Naive thymus-derived CD4-positive, alpha-beta T cell (primary cell): ENCODE measurements around the gene KCNH4. TPM values are rescaled to one million over a fixed set of nuclear protein-coding genes. Genes with fewer than 3 reads are reported as not detected.
A peak's percentile ranks its signal among the peaks of the same experiment; 100 is the strongest.
"Not testable (repeated sequence)": the region's sequence is repeated elsewhere in the genome, so short reads cannot be mapped to it uniquely, and the experiment has no call there.

Experiments used
- ATAC-seq: fragments of 150-1000 bp; cut with Tn5 transposase; 2 replicates; pipeline ENCODE4 v1.10.0; 2021; ENCODE audit warnings: mild to moderate bottlenecking, moderate library complexity
- CTCF ChIA-PET: fragments of 350-600 bp; sonication (Branson Sonifier 250); formaldehyde crosslinking; loops from one replicate; lab custom pipeline; 2021; ENCODE audit warnings: antibody characterized with exemption; lab: Charles Lee
- POLR2A ChIA-PET: fragments of 350-600 bp; sonication (Branson Sonifier 250); formaldehyde crosslinking; loops from one replicate; lab custom pipeline; 2021; ENCODE audit warnings: antibody characterized with exemption, inconsistent platforms; lab: Charles Lee
- DNase-seq, 9 donors: peaks; one replicate each; pipeline versions ENCODE4 v3.0.0 to v3.0.0-alpha.2; 2020 to 2022; ENCODE audit warnings: mixed read lengths in 1 of 9
- H3K27ac ChIP-seq: one replicate; pipeline ENCODE4 v1.7.0; 2013; ENCODE audit warnings: mild to moderate bottlenecking, low read depth, low read length, moderate library complexity
- H3K27me3 ChIP-seq, 2 donors: one replicate each; pipeline ENCODE4 v1.7.0; 2013; ENCODE audit warnings: low read length in 2 of 2, mild to moderate bottlenecking in 2 of 2, moderate library complexity in 2 of 2; ENCODE audit not compliant: control insufficient read depth in 2 of 2, insufficient read depth in 2 of 2
- H3K36me3 ChIP-seq, 3 experiments: 1 replicate in 2 of 3; 2 replicates in 1 of 3; pipeline ENCODE4 v1.7.0; 2013; ENCODE audit warnings: low read length in 3 of 3, mild to moderate bottlenecking in 3 of 3, moderate library complexity in 1 of 3; ENCODE audit not compliant: insufficient read depth in 3 of 3, control insufficient read depth in 2 of 3
- H3K4me1 ChIP-seq, 2 donors: one replicate each; pipeline ENCODE4 v1.7.0; 2013; ENCODE audit warnings: low read length in 2 of 2, mild to moderate bottlenecking in 2 of 2, moderate library complexity in 1 of 2; ENCODE audit not compliant: control insufficient read depth in 2 of 2, insufficient read depth in 2 of 2
- H3K4me3 ChIP-seq: 2 replicates; pipeline ENCODE4 v1.7.0; 2013; ENCODE audit warnings: mild to moderate bottlenecking, low read length
- H3K9me3 ChIP-seq, 3 experiments: 1 replicate in 2 of 3; 2 replicates in 1 of 3; pipeline ENCODE4 v1.7.0; 2013; ENCODE audit warnings: low read length in 3 of 3; ENCODE audit not compliant: control insufficient read depth in 2 of 3
- H3K27ac Mint-ChIP-seq, 9 donors: one replicate each; pipeline ENCODE4 v1.8.0; 2020 to 2022; ENCODE audit warnings: mixed read lengths in 9 of 9, mild to moderate bottlenecking in 8 of 9, moderate library complexity in 5 of 9, inconsistent platforms in 2 of 9
- H3K27me3 Mint-ChIP-seq, 5 donors: one replicate each; pipeline ENCODE4 v1.8.0; 2021 to 2022; ENCODE audit warnings: mixed read lengths in 5 of 5, mild to moderate bottlenecking in 1 of 5
- H3K36me3 Mint-ChIP-seq, 5 donors: one replicate each; pipeline ENCODE4 v1.8.0; 2020 to 2022; ENCODE audit warnings: mixed read lengths in 5 of 5, mild to moderate bottlenecking in 3 of 5, inconsistent platforms in 1 of 5
- H3K4me1 Mint-ChIP-seq, 7 donors: one replicate each; pipeline ENCODE4 v1.8.0; 2020 to 2022; ENCODE audit warnings: mixed read lengths in 7 of 7, mild to moderate bottlenecking in 3 of 7, inconsistent platforms in 1 of 7
- H3K4me3 Mint-ChIP-seq, 10 donors: one replicate each; pipeline ENCODE4 v1.8.0; 2020 to 2022; ENCODE audit warnings: mild to moderate bottlenecking in 10 of 10, mixed read lengths in 10 of 10, moderate library complexity in 6 of 10, inconsistent platforms in 2 of 10
- H3K9me3 Mint-ChIP-seq, 11 donors: one replicate each; pipeline ENCODE4 v1.8.0; 2020 to 2022; ENCODE audit warnings: mixed read lengths in 11 of 11, mild to moderate bottlenecking in 4 of 11, inconsistent platforms in 1 of 11, moderate library complexity in 1 of 11
- intact Hi-C, 2 donors: fragments of 100-400 bp; cut with micrococcal nuclease; formaldehyde crosslinking; loops; one replicate each; pipeline ENCODE4 v1.15.1; 2023
- polyA plus RNA-seq, 2 donors: library from polyadenylated mRNA; unstranded; fragments of 300-500 nt; fragmentation: Illumina TruSeq; gene quantifications; one replicate each; pipeline ENCODE4 v1.2.3, GENCODE V29; 2021
- total RNA-seq, 6 experiments: library from RNA in 5 of 6; stranded (reverse) in 5 of 6; gene quantifications; 1 replicate in 5 of 6; 2 replicates in 1 of 6; pipeline ENCODE4 v1.2.3 and lab custom pipeline; 2021 to 2026

Gene KCNH4
- total and polyA plus RNA-seq, 7 experiments from 2014 or later: 0.07 to 0.24 (median 0.14) TPM; not detected in 3

- intact Hi-C loops: loop anchor here (1.0 to 2.0 kb wide), 11 partner anchors 26 to 305 kb away; partner anchors contain the start of gene STAT5B (in 1 of the 2)
- ChIA-PET CTCF (interaction anchor here (0.6 to 3.9 kb wide), 32 partner anchors 10 to 299 kb away, joined by 3 to 54 read pairs (median 5); partner anchors contain the start of genes STAT5A and STAT5B), POLR2A (interaction anchor here (0.7 to 3.0 kb wide), 18 partner anchors 10 to 310 kb away, joined by 3 to 25 read pairs (median 4); partner anchors contain the start of genes DHX58, STAT3, STAT5A and STAT5B)
- DNase-seq: peak; percentile 39 to 80 (median 71)
- H3K27me3 ChIP-seq: no peaks in the 10 kb centered on the region
- Mint-ChIP-seq H3K27me3 (no peaks in the 10 kb centered on the region), H3K9me3 (no peaks in the 10 kb centered on the region), H3K4me1 (peaks cover 0 to 9% (median 6%) of the 10 kb centered on the region in 7 donors), H3K4me3 (no peak overlapping the region), H3K27ac (peak overlapping the region in 8 of 9 donors; percentile 53 to 88 (median 70)), H3K36me3 (peaks cover 4 to 32% (median 12%) of the 10 kb centered on the region in 5 donors)
- H3K4me1 ChIP-seq: peaks cover 0 to 5% of the 10 kb centered on the region in 2 donors
- H3K4me3 ChIP-seq: no peak overlapping the region
- peak; percentile 95 for ATAC-seq
- no peak overlapping the region for H3K27ac ChIP-seq
- H3K36me3 ChIP-seq: peaks cover 6 to 70% (median 30%) of the 10 kb centered on the region in 3 experiments
- H3K9me3 ChIP-seq: no peaks in the 10 kb centered on the region
Measured at GRCh38 chr17:42221886-42222745, 41.2 kb upstream of the KCNH4 start.

GRCh38 chr17:42219280-42219679 lies 38.3 kb upstream of the KCNH4 start:
- H3K4me1 Mint-ChIP-seq, H3K4me3 ChIP-seq, DNase-seq, POLR2A ChIA-PET, H3K4me1 ChIP-seq, CTCF ChIA-PET, ATAC-seq, H3K27ac Mint-ChIP-seq, H3K27ac ChIP-seq, H3K27me3 Mint-ChIP-seq, H3K27me3 ChIP-seq, H3K9me3 ChIP-seq, H3K9me3 Mint-ChIP-seq, H3K4me3 Mint-ChIP-seq, intact Hi-C loops: not testable (repeated sequence)
- peaks cover 23 to 84% (median 39%) of the 10 kb centered on the region in 3 experiments for H3K36me3 ChIP-seq
- peaks cover 10 to 44% (median 22%) of the 10 kb centered on the region in 5 donors for H3K36me3 Mint-ChIP-seq

GRCh38 chr17:42214156-42214555 lies 33.2 kb upstream of the KCNH4 start:
- H3K27me3 ChIP-seq: no peaks in the 10 kb centered on the region
- POLR2A ChIA-PET: interaction anchor here (1.4 kb wide), 1 partner anchor 65 kb away, joined by 4 read pairs; no protein-coding TSS in a partner anchor
- H3K27me3 Mint-ChIP-seq: no peaks in the 10 kb centered on the region
- peak overlapping the region in 3 of 9 donors; percentile 11 to 83 (median 54) for H3K27ac Mint-ChIP-seq
- H3K4me1 ChIP-seq: no peaks in the 10 kb centered on the region
- DNase-seq (no peak), ATAC-seq (no peak)
- no peak overlapping the region for H3K4me3 ChIP-seq
- peaks cover 26 to 88% (median 45%) of the 10 kb centered on the region in 3 experiments for H3K36me3 ChIP-seq
- CTCF ChIA-PET: interaction anchor here (1.0 kb wide), 1 partner anchor 15 kb away, joined by 4 read pairs; no protein-coding TSS in a partner anchor
- no peaks in the 10 kb centered on the region for H3K9me3 ChIP-seq
- H3K4me1 Mint-ChIP-seq: peaks cover 0 to 4% (median 0%) of the 10 kb centered on the region in 7 donors
- H3K9me3 Mint-ChIP-seq: no peaks in the 10 kb centered on the region
- intact Hi-C loops: no loop called here
- H3K4me3 Mint-ChIP-seq: no peak overlapping the region
- no peak overlapping the region for H3K27ac ChIP-seq
- H3K36me3 Mint-ChIP-seq: peaks cover 10 to 55% (median 32%) of the 10 kb centered on the region in 5 donors

GRCh38 chr17:42212382-42212781 lies 31.4 kb upstream of the KCNH4 start:
- H3K27me3 ChIP-seq: no peaks in the 10 kb centered on the region
- DNase-seq (no peak), ATAC-seq (no peak)
- no peaks in the 10 kb centered on the region for H3K27me3 Mint-ChIP-seq
- peaks cover 0 to 4% (median 0%) of the 10 kb centered on the region in 7 donors for H3K4me1 Mint-ChIP-seq
- H3K36me3 Mint-ChIP-seq: peaks cover 8 to 54% (median 31%) of the 10 kb centered on the region in 5 donors
- no peak overlapping the region for H3K27ac ChIP-seq
- peak overlapping the region in 1 of 9 donors; percentile 17 for H3K27ac Mint-ChIP-seq
- H3K36me3 ChIP-seq: peaks cover 19 to 88% (median 42%) of the 10 kb centered on the region in 3 experiments
- intact Hi-C loops: no loop called here
- no peaks in the 10 kb centered on the region for H3K9me3 Mint-ChIP-seq
- H3K4me3 Mint-ChIP-seq: no peak overlapping the region
- POLR2A ChIA-PET: interaction anchor here (1.3 kb wide), 1 partner anchor 36 kb away, joined by 3 read pairs; no protein-coding TSS in a partner anchor
- CTCF ChIA-PET: interaction anchor here (0.6 to 1.8 kb wide), 2 partner anchors 10 to 138 kb away, joined by 4 to 7 read pairs; no protein-coding TSS in a partner anchor
- no peak overlapping the region for H3K4me3 ChIP-seq
- no peaks in the 10 kb centered on the region for H3K9me3 ChIP-seq
- H3K4me1 ChIP-seq: no peaks in the 10 kb centered on the region

- H3K27me3 ChIP-seq, H3K27me3 Mint-ChIP-seq, ATAC-seq, H3K4me3 ChIP-seq, H3K4me1 Mint-ChIP-seq, DNase-seq, intact Hi-C loops, H3K9me3 Mint-ChIP-seq, H3K4me1 ChIP-seq, H3K27ac ChIP-seq, H3K9me3 ChIP-seq, H3K4me3 Mint-ChIP-seq: not testable (repeated sequence)
- POLR2A ChIA-PET: interaction anchor here (1.3 kb wide), 1 partner anchor 36 kb away, joined by 3 read pairs; no protein-coding TSS in a partner anchor
- peaks cover 5 to 52% (median 28%) of the 10 kb centered on the region in 5 donors for H3K36me3 Mint-ChIP-seq
- peaks cover 17 to 88% (median 38%) of the 10 kb centered on the region in 3 experiments for H3K36me3 ChIP-seq
- CTCF ChIA-PET: interaction anchor here (0.6 to 1.8 kb wide), 3 partner anchors 10 to 139 kb away, joined by 4 to 7 read pairs (median 4); no protein-coding TSS in a partner anchor
- peak overlapping the region in 2 of 9 donors; percentile 23 to 49 for H3K27ac Mint-ChIP-seq
Measured at GRCh38 chr17:42211921-42212341, 31.0 kb upstream of the KCNH4 start.

GRCh38 chr17:42210046-42210445 lies 29.1 kb upstream of the KCNH4 start:
- Histone ChIP-seq H3K4me3 (no peak overlapping the region), H3K27me3 (no peaks in the 10 kb centered on the region), H3K27ac (no peak overlapping the region), H3K4me1 (no peaks in the 10 kb centered on the region), H3K36me3 (peaks cover 12 to 88% (median 36%) of the 10 kb centered on the region in 3 experiments), H3K9me3 (no peaks in the 10 kb centered on the region)
- H3K27me3 Mint-ChIP-seq: no peaks in the 10 kb centered on the region
- H3K9me3 Mint-ChIP-seq: no peaks in the 10 kb centered on the region
- peak overlapping the region in 1 of 9 donors; percentile 16 for H3K27ac Mint-ChIP-seq
- no peak overlapping the region for H3K4me3 Mint-ChIP-seq
- intact Hi-C loops: no loop called here
- no peak for DNase-seq
- H3K36me3 Mint-ChIP-seq: peaks cover 3 to 50% (median 19%) of the 10 kb centered on the region in 5 donors
- ATAC-seq: no peak
- peaks cover 0 to 9% (median 0%) of the 10 kb centered on the region in 7 donors for H3K4me1 Mint-ChIP-seq
- ChIA-PET POLR2A (no interaction called here), CTCF (no interaction called here)
